HEK293T (cell line): ENCODE results near the gene ZNF200.

ENCODE experiments used
- ELF4 ChIP-seq: fragments of 450-650 bp; IDR thresholded peaks from 2 replicates; pipeline ENCODE4 v1.6.1; 2017; ENCODE audit warnings: antibody characterized with exemption
- FOXK2 ChIP-seq: fragments of 450-650 bp; IDR thresholded peaks from 2 replicates; pipeline ENCODE4 v1.6.1; 2016; ENCODE audit warnings: mild to moderate bottlenecking
- FOXM1 ChIP-seq: fragments of 450-650 bp; IDR thresholded peaks from 2 replicates; pipeline ENCODE4 v1.6.1; 2017; ENCODE audit warnings: mild to moderate bottlenecking, borderline replicate concordance
- HDGF ChIP-seq: fragments of 450-650 bp; IDR thresholded peaks from 2 replicates; pipeline ENCODE4 v1.6.1; 2017; ENCODE audit warnings: antibody characterized with exemption, borderline replicate concordance
- NFRKB ChIP-seq: fragments of 450-650 bp; IDR thresholded peaks from 2 replicates; pipeline ENCODE4 v1.6.1; 2016; ENCODE audit warnings: mild to moderate bottlenecking, moderate library complexity
- SP1 ChIP-seq: fragments of 450-650 bp; IDR thresholded peaks from 2 replicates; pipeline ENCODE4 v1.6.1; 2017

DNA sequence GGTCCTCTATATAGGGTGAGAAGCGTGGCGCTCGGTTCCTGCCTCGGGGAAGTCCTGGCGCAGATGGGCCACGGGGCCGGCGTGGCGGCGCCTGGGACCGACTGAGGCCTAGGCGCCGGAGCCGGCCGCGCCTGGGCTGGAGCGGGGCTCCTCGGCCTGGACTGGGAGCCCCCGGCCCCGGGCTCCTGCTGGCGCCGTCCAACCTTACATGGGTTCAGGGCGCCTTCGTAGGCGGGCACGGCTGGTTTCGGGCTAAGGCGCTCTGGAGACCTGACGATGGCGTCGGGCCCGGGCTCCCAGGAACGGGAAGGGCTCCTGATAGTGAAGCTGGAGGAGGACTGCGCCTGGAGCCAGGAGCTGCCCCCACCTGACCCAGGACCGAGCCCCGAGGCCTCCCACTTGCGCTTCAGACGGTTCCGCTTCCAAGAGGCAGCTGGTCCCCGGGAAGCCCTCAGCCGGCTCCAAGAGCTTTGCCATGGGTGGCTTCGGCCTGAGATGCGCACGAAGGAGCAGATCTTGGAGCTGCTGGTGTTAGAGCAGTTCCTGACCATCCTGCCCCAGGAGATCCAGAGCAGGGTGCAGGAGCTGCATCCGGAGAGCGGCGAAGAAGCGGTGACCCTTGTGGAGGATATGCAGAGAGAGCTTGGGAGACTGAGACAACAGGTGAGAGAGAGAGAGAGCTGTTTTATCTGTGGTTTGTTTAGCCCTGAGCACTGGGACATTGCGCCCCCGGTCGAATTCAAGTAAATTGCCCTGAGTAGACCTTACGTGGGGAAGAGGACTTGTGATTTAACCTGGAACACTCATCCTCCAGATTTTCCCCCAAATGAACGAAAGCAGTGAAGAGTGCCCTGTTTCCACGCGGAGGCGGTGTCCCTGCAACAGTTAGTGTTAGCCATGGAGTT lies 48.8 kb upstream of the ZNF200 start:
- TF ChIP-seq SP1 (no peak), ELF4 (no peak), FOXM1 (no peak), FOXK2 (no peak), HDGF (no peak), NFRKB (no peak)
